Body of pancreas (tissue), 4 donors: ENCODE measurements around the gene TGM1. TPM values are rescaled to one million over a fixed set of nuclear protein-coding genes. Genes with fewer than 3 reads are reported as not detected.

ENCODE experiments used
- ATAC-seq: fragments of 150-250 bp; one replicate; pipeline ENCODE4 v1.9.1; 2016
- DNase-seq, 4 donors: peaks; one replicate each; pipeline ENCODE4 v3.0.0-alpha.2; 2019
- H3K27ac ChIP-seq, 4 donors: fragments of 200-600 bp; sonication (generic); 1 replicate in 3 of 4; 2 replicates in 1 of 4; pipeline versions ENCODE4 v1.5.1 to v1.6.1; 2016 to 2019; ENCODE audit warnings: mild to moderate bottlenecking in 1 of 4, mixed read lengths in 1 of 4, moderate library complexity in 1 of 4
- H3K27me3 ChIP-seq, 2 donors: fragments of 200-600 bp; sonication (generic); one replicate each; pipeline ENCODE4 v1.6.0; 2016; ENCODE audit warnings: mild to moderate bottlenecking in 1 of 2
- H3K36me3 ChIP-seq, 2 donors: fragments of 200-600 bp; sonication (generic); replicated peaks in 1 of 2; 2 replicates each; pipeline ENCODE4 v1.5.1; 2016; ENCODE audit warnings: low read depth in 2 of 2; ENCODE audit not compliant: insufficient read depth in 1 of 2
- H3K4me1 ChIP-seq: fragments of 200-600 bp; sonication (generic); one replicate; pipeline ENCODE4 v1.6.0; 2016
- H3K4me3 ChIP-seq, 2 donors: fragments of 200-600 bp; sonication (generic); 1 replicate in 1 of 2; 2 replicates in 1 of 2; pipeline ENCODE4 v1.5.1; 2016 to 2019
- H3K9me3 ChIP-seq, 3 donors: fragments of 200-600 bp; sonication (generic); 1 replicate in 2 of 3; 2 replicates in 1 of 3; pipeline ENCODE4 v1.5.1; 2016
- CTCF ChIP-seq, 7 experiments: fragments of 450-650 bp in 4 of 7; fragments of 200-600 bp in 3 of 7; sonication (generic) in 3 of 7; IDR thresholded peaks; one replicate each; pipeline ENCODE4 v1.5.1; 2016 to 2019; ENCODE audit warnings: antibody characterized with exemption in 7 of 7
- POLR2A ChIP-seq, 3 donors: fragments of 450-650 bp; IDR thresholded peaks; one replicate each; pipeline ENCODE4 v1.6.1; 2016; ENCODE audit warnings: antibody characterized with exemption in 3 of 3, mild to moderate bottlenecking in 2 of 3
- WGBS, 2 donors: methylation state at CpG; one replicate each; pipeline ENCODE4 v1.1.5; 2017; 5-methylcytosine and 5-hydroxymethylcytosine counted together
- intact Hi-C: fragments of 100-400 bp; cut with DNase I; formaldehyde crosslinking; loops from one replicate; pipeline ENCODE4 v1.15.1; 2023
- total RNA-seq, 2 donors: library from RNA; depleted of rRNA; stranded (reverse); fragments of >200 nt; gene quantifications; one replicate each; pipeline ENCODE4 v1.1.0, GENCODE V29; 2016

The TGM1 gene
- total RNA-seq, 2 donors from 2014 or later = 2.9 to 13.8 TPM

GRCh38 chr14:24310265-24310645, 47.3 kb upstream of the TGM1 start:
- 24 to 30% methylated on average over 4 to 5 of the region's 5 CpGs for WGBS, 2 donors
- Histone ChIP-seq H3K4me1 (peaks cover 62% of the 10 kb centered on the region), H3K9me3 (no peaks in the 10 kb centered on the region), H3K36me3 (peaks cover 0 to 6% of the 10 kb centered on the region in 2 donors), H3K4me3 (no peak overlapping the region), H3K27me3 (no peaks in the 10 kb centered on the region), H3K27ac (peak overlapping the region; percentile 79 to 91 (median 86))
- TF ChIP-seq CTCF (IDR thresholded peaks at IDR 0.05) (no peak), POLR2A (IDR thresholded peaks at IDR 0.05) (no peak)
- ATAC-seq (no peak), DNase-seq (peak in 1 of 4 donors; percentile 50)
- intact Hi-C loops = no loop called here

- no peak for ATAC-seq
- peaks cover 62% of the 10 kb centered on the region for H3K4me1 ChIP-seq
- H3K27ac ChIP-seq = peak within 1 kb of the TSS; percentile 79 to 91 (median 86)
- TF ChIP-seq CTCF (IDR thresholded peaks at IDR 0.05) = no peak
- TF ChIP-seq POLR2A (IDR thresholded peaks at IDR 0.05) = no peak
- H3K9me3 ChIP-seq = no peaks in the 10 kb centered on the region
- no peaks in the 10 kb centered on the region for H3K27me3 ChIP-seq
- H3K36me3 ChIP-seq = peaks cover 0 to 10% of the 10 kb centered on the region in 2 donors
- WGBS, 2 donors = 65 to 68% methylated on average over 5 of the region's 5 CpGs
- DNase-seq = no peak
- intact Hi-C loops = no loop called here
- H3K4me3 ChIP-seq = no peak within 1 kb of the TSS
These were observed 46.7 kb upstream of the TGM1 start, which contains the start of gene LTB4R2 for GRCh38 chr14:24309538-24310264. LTB4R2 (plus strand) TSS chr14:24310140; CDS start chr14:24310665, 525 bp downstream.

- ATAC-seq (no peak), DNase-seq (no peak)
- H3K36me3 ChIP-seq = peaks cover 6 to 21% of the 10 kb centered on the region in 2 donors
- intact Hi-C loops = no loop called here
- peak overlapping the region; percentile 77 to 92 (median 82) for H3K27ac ChIP-seq
- 69 to 74% methylated on average over 7 of the region's 7 CpGs for WGBS, 2 donors
- TF ChIP-seq CTCF (IDR thresholded peaks at IDR 0.05) = no peak
- TF ChIP-seq POLR2A (IDR thresholded peaks at IDR 0.05) = no peak
- no peaks in the 10 kb centered on the region for H3K9me3 ChIP-seq
- H3K4me1 ChIP-seq = peaks cover 62% of the 10 kb centered on the region
- H3K4me3 ChIP-seq = no peak overlapping the region
- no peaks in the 10 kb centered on the region for H3K27me3 ChIP-seq
These were observed 45.6 kb upstream of the TGM1 start for GRCh38 chr14:24308342-24309124.

GRCh38 chr14:24307575-24308341, 44.8 kb upstream of the TGM1 start, which contains the start of gene CIDEB:
CIDEB (minus strand) TSS chr14:24307977; CDS start chr14:24307858, 119 bp downstream.
- DNase-seq = peak; percentile 85 to 92 (median 90)
- peak; percentile 72 for ATAC-seq
- Histone ChIP-seq H3K9me3 (no peaks in the 10 kb centered on the region), H3K36me3 (peaks cover 6 to 26% of the 10 kb centered on the region in 2 donors), H3K4me1 (peaks cover 62% of the 10 kb centered on the region), H3K27ac (peak within 1 kb of the TSS; percentile 77 to 92 (median 82)), H3K27me3 (no peaks in the 10 kb centered on the region), H3K4me3 (no peak within 1 kb of the TSS)
- TF ChIP-seq POLR2A (IDR thresholded peaks at IDR 0.05) (peak; percentile 41 to 55 (median 54)), CTCF (IDR thresholded peaks at IDR 0.05) (peak; percentile 83 to 97 (median 93))
- WGBS, 2 donors = 27 to 29% methylated on average over 6 of the region's 6 CpGs
- intact Hi-C loops = no loop called here
